Upper lobe of left lung (tissue), 4 donors: ENCODE results near the gene SLC2A4RG.

Experiments
- CTCF ChIP-seq, 6 experiments: fragments of 450-650 bp in 4 of 6; fragments of 200-600 bp in 2 of 6; sonication (generic) in 2 of 6; IDR thresholded peaks; one replicate each; pipeline ENCODE4 v1.5.1; 2016 to 2019; ENCODE audit warnings: antibody characterized with exemption in 6 of 6
- EP300 ChIP-seq, 4 donors: sonication (generic); formaldehyde crosslinking; IDR thresholded peaks; one replicate each; pipeline ENCODE4 v1.5.1; 2017; ENCODE audit warnings: antibody characterized with exemption in 4 of 4, control low read depth in 2 of 4
- POLR2A ChIP-seq, 4 donors: fragments of 450-650 bp; IDR thresholded peaks; one replicate each; pipeline ENCODE4 v1.5.1; 2016 to 2017; ENCODE audit warnings: antibody characterized with exemption in 4 of 4, mild to moderate bottlenecking in 2 of 4
- POLR2AphosphoS5 ChIP-seq, 2 donors: sonication (generic); formaldehyde crosslinking; IDR thresholded peaks; one replicate each; pipeline ENCODE4 v1.5.1; 2017; ENCODE audit warnings: antibody characterized with exemption in 2 of 2

GRCh38 chr20:63766695-63767426, 27.3 kb downstream of the SLC2A4RG start:
- TF ChIP-seq CTCF (IDR thresholded peaks at IDR 0.05), result no peak
- no peak for TF ChIP-seq POLR2A (IDR thresholded peaks at IDR 0.05)
- no peak for TF ChIP-seq EP300 (IDR thresholded peaks at IDR 0.05)
- TF ChIP-seq POLR2AphosphoS5 (IDR thresholded peaks at IDR 0.05), result no peak
